Erythroblast (primary cell): Measurements from ENCODE around the gene ZNF778.

Experiments
- GATA1 ChIP-seq: IDR thresholded peaks from 2 replicates; pipeline ENCODE4 v1.6.1; 2011; ENCODE audit warnings: low read depth, mild to moderate bottlenecking, control low read depth, low read length, moderate library complexity
- POLR2A ChIP-seq: IDR thresholded peaks from 2 replicates; pipeline ENCODE4 v1.6.1; 2011; ENCODE audit warnings: mild to moderate bottlenecking, low read length

DNA sequence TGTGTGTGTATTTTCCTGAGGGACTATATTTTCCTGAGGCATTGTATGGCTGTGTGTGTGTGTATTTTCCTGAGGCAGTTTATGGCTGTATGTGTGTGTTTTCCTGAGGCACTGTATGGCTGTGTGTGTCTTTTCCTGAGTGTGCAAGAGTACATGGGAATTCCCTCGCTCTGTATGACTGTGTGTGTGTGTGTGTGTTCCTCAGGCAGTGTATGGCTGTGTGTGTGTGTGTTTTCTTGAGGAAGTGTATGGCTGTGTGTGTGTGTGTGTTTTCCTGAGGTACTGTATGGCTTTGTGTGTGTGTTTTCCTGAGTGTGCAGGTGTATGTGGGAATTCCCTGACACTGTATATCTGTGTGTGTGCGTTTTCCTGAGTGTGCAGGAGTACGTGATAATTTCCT, 4.1 kb downstream of the ZNF778 start:
- TF ChIP-seq GATA1 (no peak), POLR2A (no peak)
